Measurements from ENCODE around the gene VAV2.

Gene VAV2

GRCh38 chr9:133813749-133814585 is 178.2 kb downstream of the VAV2 start:
- TF ChIP-seq Cebpa-rat (IDR thresholded peaks at IDR 0.05), result no peak
- peaks cover 63% of the 10 kb centered on the region for H4K20me1 ChIP-seq
- peaks cover 33% of the 10 kb centered on the region for H3K36me3 ChIP-seq
- H3K4me2 ChIP-seq, result peak overlapping the region; percentile 83
- no peaks in the 10 kb centered on the region for H3K9me3 ChIP-seq
- H3K4me1 ChIP-seq, result peaks cover 59% of the 10 kb centered on the region
- H3K9ac ChIP-seq, result no peak overlapping the region
- 0 out of 2 replicates have a peak overlapping the region, but pooled peaks have one; percentile 23 for H3K4me3 ChIP-seq
- H3K27ac ChIP-seq, result no peak overlapping the region; the same call in 1 of the 2 replicates
- H3K27me3 ChIP-seq, result no peaks in the 10 kb centered on the region

- Histone ChIP-seq H3K4me3 (no peak overlapping the region), H3K27ac (no peak overlapping the region; the same call in 1 of the 2 replicates), H4K20me1 (peaks cover 69% of the 10 kb centered on the region), H3K4me1 (peaks cover 59% of the 10 kb centered on the region), H3K36me3 (peaks cover 41% of the 10 kb centered on the region), H3K9me3 (no peaks in the 10 kb centered on the region), H3K4me2 (peak overlapping the region; percentile 83), H3K9ac (no peak overlapping the region), H3K27me3 (no peaks in the 10 kb centered on the region)
- no peak for TF ChIP-seq Cebpa-rat (IDR thresholded peaks at IDR 0.05)
Observed at GRCh38 chr9:133812941-133813748, 179.0 kb downstream of the VAV2 start.

- no peaks in the 10 kb centered on the region for H3K9me3 ChIP-seq
- H3K4me1 ChIP-seq, result peaks cover 59% of the 10 kb centered on the region
- H3K4me2 ChIP-seq, result peak overlapping the region; percentile 83; the same call in 1 of the 2 replicates
- H3K4me3 ChIP-seq, result no peak overlapping the region
- H3K9ac ChIP-seq, result no peak overlapping the region
- peaks cover 73% of the 10 kb centered on the region for H4K20me1 ChIP-seq
- TF ChIP-seq Cebpa-rat (IDR thresholded peaks at IDR 0.05), result no peak
- H3K27me3 ChIP-seq, result no peaks in the 10 kb centered on the region
- no peak overlapping the region for H3K27ac ChIP-seq
- H3K36me3 ChIP-seq, result peaks cover 50% of the 10 kb centered on the region
Observed at GRCh38 chr9:133812077-133812868, 179.9 kb downstream of the VAV2 start.

GRCh38 chr9:133811471-133811870 is 180.7 kb downstream of the VAV2 start:
- peaks cover 58% of the 10 kb centered on the region for H3K36me3 ChIP-seq
- peaks cover 59% of the 10 kb centered on the region for H3K4me1 ChIP-seq
- peaks cover 73% of the 10 kb centered on the region for H4K20me1 ChIP-seq
- no peaks in the 10 kb centered on the region for H3K9me3 ChIP-seq
- H3K27ac ChIP-seq, result no peak overlapping the region
- no peak overlapping the region for H3K4me3 ChIP-seq
- no peak overlapping the region for H3K4me2 ChIP-seq
- no peak overlapping the region for H3K9ac ChIP-seq
- no peak for TF ChIP-seq Cebpa-rat (IDR thresholded peaks at IDR 0.05)
- H3K27me3 ChIP-seq, result no peaks in the 10 kb centered on the region

GRCh38 chr9:133810556-133811195 is 181.4 kb downstream of the VAV2 start:
- Histone ChIP-seq H3K36me3 (peaks cover 62% of the 10 kb centered on the region), H3K27ac (no peak overlapping the region), H3K4me1 (peaks cover 60% of the 10 kb centered on the region), H3K9ac (no peak overlapping the region), H3K27me3 (no peaks in the 10 kb centered on the region), H3K4me3 (no peak overlapping the region), H4K20me1 (peaks cover 73% of the 10 kb centered on the region), H3K4me2 (no peak overlapping the region), H3K9me3 (no peaks in the 10 kb centered on the region)
- TF ChIP-seq Cebpa-rat (IDR thresholded peaks at IDR 0.05), result no peak

GRCh38 chr9:133809335-133809734 is 182.8 kb downstream of the VAV2 start:
- H3K4me3 ChIP-seq, result no peak overlapping the region
- no peaks in the 10 kb centered on the region for H3K9me3 ChIP-seq
- H3K4me1 ChIP-seq, result peaks cover 58% of the 10 kb centered on the region
- peaks cover 75% of the 10 kb centered on the region for H4K20me1 ChIP-seq
- H3K27me3 ChIP-seq, result no peaks in the 10 kb centered on the region
- H3K9ac ChIP-seq, result no peak overlapping the region
- no peak overlapping the region for H3K27ac ChIP-seq
- H3K4me2 ChIP-seq, result no peak overlapping the region
- H3K36me3 ChIP-seq, result peaks cover 67% of the 10 kb centered on the region
- TF ChIP-seq Cebpa-rat (IDR thresholded peaks at IDR 0.05), result no peak

GRCh38 chr9:133807818-133808217 is 184.3 kb downstream of the VAV2 start:
- no peak overlapping the region for H3K4me2 ChIP-seq
- H3K9me3 ChIP-seq, result no peaks in the 10 kb centered on the region
- H4K20me1 ChIP-seq, result peaks cover 66% of the 10 kb centered on the region
- peaks cover 45% of the 10 kb centered on the region for H3K4me1 ChIP-seq
- TF ChIP-seq Cebpa-rat (IDR thresholded peaks at IDR 0.05), result no peak
- H3K36me3 ChIP-seq, result peaks cover 79% of the 10 kb centered on the region
- H3K4me3 ChIP-seq, result no peak overlapping the region
- H3K27ac ChIP-seq, result no peak overlapping the region
- no peak overlapping the region for H3K9ac ChIP-seq
- no peaks in the 10 kb centered on the region for H3K27me3 ChIP-seq

- H3K36me3 ChIP-seq, result peaks cover 82% of the 10 kb centered on the region
- H3K4me1 ChIP-seq, result peaks cover 45% of the 10 kb centered on the region
- no peak overlapping the region for H3K9ac ChIP-seq
- no peak for TF ChIP-seq Cebpa-rat (IDR thresholded peaks at IDR 0.05)
- peaks cover 64% of the 10 kb centered on the region for H4K20me1 ChIP-seq
- no peak overlapping the region for H3K4me3 ChIP-seq
- no peak overlapping the region for H3K4me2 ChIP-seq
- no peaks in the 10 kb centered on the region for H3K9me3 ChIP-seq
- no peak overlapping the region for H3K27ac ChIP-seq
- no peaks in the 10 kb centered on the region for H3K27me3 ChIP-seq
Observed at GRCh38 chr9:133807037-133807436, 185.1 kb downstream of the VAV2 start.

GRCh38 chr9:133806623-133807010 is 185.5 kb downstream of the VAV2 start:
- peaks cover 79% of the 10 kb centered on the region for H3K36me3 ChIP-seq
- H3K27me3 ChIP-seq, result no peaks in the 10 kb centered on the region
- no peak for TF ChIP-seq Cebpa-rat (IDR thresholded peaks at IDR 0.05)

More at GRCh38 chr9:133806623-133807010, 185.5 kb downstream of the VAV2 start:
- Histone ChIP-seq H3K9me3 (no peaks in the 10 kb centered on the region), H3K27ac (no peak overlapping the region), H3K4me3 (no peak overlapping the region), H3K4me2 (no peak overlapping the region), H3K9ac (no peak overlapping the region), H4K20me1 (peaks cover 64% of the 10 kb centered on the region), H3K4me1 (peaks cover 46% of the 10 kb centered on the region)
